Adrenal gland (tissue), 5 donors: ENCODE data around the gene KIF26B.

ENCODE experiments used
- POLR2A ChIP-seq, 2 donors: fragments of 450-650 bp; IDR thresholded peaks; one replicate each; pipeline ENCODE4 v1.6.1; 2017; ENCODE audit warnings: antibody characterized with exemption in 2 of 2, mild to moderate bottlenecking in 2 of 2, moderate library complexity in 1 of 2
- TF ChIP-seq, protein P1 (sequence below), 6 experiments: fragments of 450-650 bp in 4 of 6; fragments of 200-600 bp in 2 of 6; sonication (generic) in 1 of 6; IDR thresholded peaks; 1 replicate in 5 of 6; 2 replicates in 1 of 6; pipeline versions ENCODE4 v1.5.1 to v1.8.0; 2016 to 2021; ENCODE audit warnings: antibody characterized with exemption in 6 of 6, mild to moderate bottlenecking in 2 of 6, moderate library complexity in 1 of 6
- donor health status: DM: no; HTN: no; CAD: no.

DNA sequence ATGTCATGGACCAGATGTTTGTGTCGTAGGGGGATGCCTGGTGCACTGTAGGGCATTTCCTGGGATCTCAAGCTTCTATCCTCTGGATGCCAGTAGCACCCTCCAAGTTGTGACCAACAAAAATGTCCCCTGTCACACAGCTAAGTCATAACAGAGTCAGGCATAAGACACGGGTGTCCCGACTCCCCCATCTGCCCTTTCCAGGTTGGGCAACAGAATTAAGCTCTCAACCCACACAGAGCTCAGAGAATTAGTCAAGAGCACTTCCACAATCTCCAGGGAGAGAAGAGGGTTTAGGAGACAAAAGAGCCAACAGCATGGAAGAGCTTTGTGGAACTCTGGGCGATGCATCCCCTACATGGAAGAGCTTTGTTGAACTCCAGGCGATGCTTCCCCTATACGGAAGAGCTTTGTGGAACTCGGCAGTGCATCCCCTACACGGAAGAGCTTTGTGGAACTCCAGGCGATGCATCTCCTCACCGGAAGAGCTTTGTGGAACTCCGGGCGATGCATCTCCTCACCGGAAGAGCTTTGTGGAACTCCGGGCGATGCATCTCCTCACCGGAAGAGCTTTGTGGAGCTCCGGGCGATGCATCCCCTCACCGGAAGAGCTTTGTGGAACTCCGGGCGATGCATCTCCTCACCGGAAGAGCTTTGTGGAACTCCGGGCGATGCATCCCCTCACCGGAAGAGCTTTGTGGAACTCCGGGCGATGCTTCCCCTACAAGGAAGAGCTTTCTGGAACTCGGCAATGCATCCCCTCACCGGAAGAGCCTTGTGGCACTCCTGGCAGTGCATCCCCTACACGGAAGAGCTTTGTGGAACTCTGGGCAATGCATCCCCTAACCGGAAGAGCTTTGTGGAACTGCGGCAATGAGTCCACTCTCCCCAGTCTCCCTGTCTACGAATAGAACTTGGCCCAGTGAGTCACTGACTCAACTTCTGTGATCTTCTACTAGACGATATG, 422.7 kb downstream of the KIF26B start:
- TF ChIP-seq, protein P1, sequence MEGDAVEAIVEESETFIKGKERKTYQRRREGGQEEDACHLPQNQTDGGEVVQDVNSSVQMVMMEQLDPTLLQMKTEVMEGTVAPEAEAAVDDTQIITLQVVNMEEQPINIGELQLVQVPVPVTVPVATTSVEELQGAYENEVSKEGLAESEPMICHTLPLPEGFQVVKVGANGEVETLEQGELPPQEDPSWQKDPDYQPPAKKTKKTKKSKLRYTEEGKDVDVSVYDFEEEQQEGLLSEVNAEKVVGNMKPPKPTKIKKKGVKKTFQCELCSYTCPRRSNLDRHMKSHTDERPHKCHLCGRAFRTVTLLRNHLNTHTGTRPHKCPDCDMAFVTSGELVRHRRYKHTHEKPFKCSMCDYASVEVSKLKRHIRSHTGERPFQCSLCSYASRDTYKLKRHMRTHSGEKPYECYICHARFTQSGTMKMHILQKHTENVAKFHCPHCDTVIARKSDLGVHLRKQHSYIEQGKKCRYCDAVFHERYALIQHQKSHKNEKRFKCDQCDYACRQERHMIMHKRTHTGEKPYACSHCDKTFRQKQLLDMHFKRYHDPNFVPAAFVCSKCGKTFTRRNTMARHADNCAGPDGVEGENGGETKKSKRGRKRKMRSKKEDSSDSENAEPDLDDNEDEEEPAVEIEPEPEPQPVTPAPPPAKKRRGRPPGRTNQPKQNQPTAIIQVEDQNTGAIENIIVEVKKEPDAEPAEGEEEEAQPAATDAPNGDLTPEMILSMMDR (IDR thresholded peaks at IDR 0.05): no peak
- no peak for TF ChIP-seq POLR2A (IDR thresholded peaks at IDR 0.05)
